ENCODE results near the gene CD70. TPM values are rescaled to one million over a fixed set of nuclear protein-coding genes. Genes with fewer than 3 reads are reported as not detected.
"Not testable (repeated sequence)": the region's sequence is repeated elsewhere in the genome, so short reads cannot be mapped to it uniquely, and the experiment has no call there.

Gene CD70
- total RNA-seq, 1 donor from 2014 or later, result not detected

GRCh38 chr19:6597471-6598253 lies 6.7 kb upstream of the CD70 start:
- not testable (repeated sequence) for ATAC-seq

GRCh38 chr19:6596621-6597020 lies 5.7 kb upstream of the CD70 start:
- no peak for ATAC-seq

- ATAC-seq, result no peak
These were observed 2.9 kb upstream of the CD70 start for GRCh38 chr19:6593651-6594416.

GRCh38 chr19:6590258-6590826 lies 608 bp downstream of the CD70 start:
- ATAC-seq, result peak; percentile 16

GRCh38 chr19:6589711-6590257 lies 1.2 kb downstream of the CD70 start:
- no peak for ATAC-seq

- ATAC-seq, result no peak
These were observed 2.2 kb downstream of the CD70 start for GRCh38 chr19:6588508-6589345.

GRCh38 chr19:6587998-6588507 lies 2.9 kb downstream of the CD70 start:
- no peak for ATAC-seq

- peak; percentile 34 for ATAC-seq
These were observed 3.7 kb downstream of the CD70 start for GRCh38 chr19:6587093-6587820.

- ATAC-seq, result no peak
These were observed 4.2 kb downstream of the CD70 start for GRCh38 chr19:6586726-6587092.

- no peak for ATAC-seq
These were observed 4.9 kb downstream of the CD70 start for GRCh38 chr19:6586056-6586455.

GRCh38 chr19:6582515-6583484 lies 8.2 kb downstream of the CD70 start:
- not testable (repeated sequence) for ATAC-seq

- peak; percentile 27 for ATAC-seq
These were observed 10.6 kb downstream of the CD70 start for GRCh38 chr19:6580313-6580712.

GRCh38 chr19:6579450-6580178 lies 11.3 kb downstream of the CD70 start:
- no peak for ATAC-seq

- ATAC-seq, result peak; percentile 89
These were observed 13.3 kb downstream of the CD70 start for GRCh38 chr19:6577476-6578125.

GRCh38 chr19:6576869-6577475 lies 14.0 kb downstream of the CD70 start:
- ATAC-seq, result peak; percentile 70

- no peak for ATAC-seq
These were observed 17.6 kb downstream of the CD70 start for GRCh38 chr19:6573350-6573749.

- no peak for ATAC-seq
These were observed 18.7 kb downstream of the CD70 start for GRCh38 chr19:6572217-6572616.

- no peak for ATAC-seq
These were observed 19.8 kb downstream of the CD70 start for GRCh38 chr19:6571167-6571566.
